Kidney epithelial cell (primary cell): ENCODE data around the gene DENND10. TPM values are rescaled to one million over a fixed set of nuclear protein-coding genes. Genes with fewer than 3 reads are reported as not detected.

Experiments
- DNase-seq: peaks from one replicate; pipeline ENCODE4 v3.0.0-alpha.2; 2010; ENCODE audit warnings: low read depth
- H3K27me3 ChIP-seq: 2 replicates; pipeline ENCODE4 v1.6.0; 2011; ENCODE audit warnings: low read length; ENCODE audit not compliant: control insufficient read depth, insufficient read depth
- H3K36me3 ChIP-seq: 2 replicates; pipeline ENCODE4 v1.5.1; 2011; ENCODE audit warnings: low read length; ENCODE audit not compliant: control insufficient read depth, insufficient read depth
- H3K4me3 ChIP-seq: 2 replicates; pipeline ENCODE4 v1.5.1; 2011; ENCODE audit warnings: low read depth, mild to moderate bottlenecking, control low read depth, low read length
- total RNA-seq: library from RNA; depleted of rRNA; stranded (reverse); fragments of >200 nt; gene quantifications from 2 replicates; pipeline ENCODE4 v1.2.3, GENCODE V29; 2015
- TF ChIP-seq, protein P1 (sequence below): IDR thresholded peaks from 2 replicates; pipeline ENCODE4 v1.5.1; 2011; ENCODE audit warnings: mild to moderate bottlenecking, moderate library complexity, low read length, control low read depth, inconsistent platforms; ENCODE audit not compliant: insufficient read depth, poor library complexity, severe bottlenecking

Gene DENND10, protein sequence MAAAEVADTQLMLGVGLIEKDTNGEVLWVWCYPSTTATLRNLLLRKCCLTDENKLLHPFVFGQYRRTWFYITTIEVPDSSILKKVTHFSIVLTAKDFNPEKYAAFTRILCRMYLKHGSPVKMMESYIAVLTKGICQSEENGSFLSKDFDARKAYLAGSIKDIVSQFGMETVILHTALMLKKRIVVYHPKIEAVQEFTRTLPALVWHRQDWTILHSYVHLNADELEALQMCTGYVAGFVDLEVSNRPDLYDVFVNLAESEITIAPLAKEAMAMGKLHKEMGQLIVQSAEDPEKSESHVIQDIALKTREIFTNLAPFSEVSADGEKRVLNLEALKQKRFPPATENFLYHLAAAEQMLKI
- 58.1 and 78.7 TPM in 2 replicates for total RNA-seq

DNA sequence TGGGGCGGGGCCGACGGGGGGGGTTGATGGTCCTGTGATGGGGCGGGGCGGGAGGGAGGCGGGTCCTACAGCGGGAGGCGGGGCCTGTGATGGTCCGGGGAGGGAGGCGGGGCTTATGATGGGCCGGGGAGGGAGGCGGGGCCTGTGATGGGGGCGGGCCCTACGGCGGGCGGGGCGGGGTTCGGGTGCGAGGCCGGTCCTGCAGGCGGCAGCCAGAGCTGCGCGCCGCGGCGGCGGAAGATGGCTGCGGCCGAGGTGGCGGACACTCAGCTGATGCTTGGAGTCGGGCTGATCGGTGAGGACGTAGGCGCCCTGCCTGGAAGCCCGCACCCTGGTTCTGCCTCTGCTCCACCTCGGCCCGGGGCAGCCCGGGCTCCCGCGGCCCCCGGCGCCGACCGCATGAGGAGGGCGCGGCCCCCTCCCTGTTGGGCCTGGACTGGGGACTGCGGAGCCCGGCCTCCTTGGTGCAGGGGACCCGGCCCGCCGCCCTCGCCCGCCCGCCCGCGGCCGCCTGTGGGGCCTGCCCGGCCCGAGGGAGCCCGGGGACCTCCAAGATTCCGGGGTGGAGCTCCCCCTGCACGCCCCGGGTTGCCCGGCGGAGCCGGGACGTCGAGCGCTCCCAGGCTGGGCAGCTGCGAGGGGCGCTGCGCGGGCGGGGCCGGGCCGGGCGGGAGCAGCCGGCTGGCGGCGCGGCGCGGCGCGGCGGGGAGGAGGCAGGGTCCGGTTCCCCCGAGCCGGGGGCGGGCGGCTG is at the start of gene DENND10:
Gene DENND10 (plus strand): TSS at position 211 of the 751 bp plus-strand sequence. CDS start 30 bp downstream, at position 241.
- peak within 1 kb of the TSS; percentile 65 for H3K4me3 ChIP-seq
- H3K36me3 ChIP-seq: no peaks in the 10 kb centered on the region
- no peak for DNase-seq
- H3K27me3 ChIP-seq: no peaks in the 10 kb centered on the region
- TF ChIP-seq, protein P1, sequence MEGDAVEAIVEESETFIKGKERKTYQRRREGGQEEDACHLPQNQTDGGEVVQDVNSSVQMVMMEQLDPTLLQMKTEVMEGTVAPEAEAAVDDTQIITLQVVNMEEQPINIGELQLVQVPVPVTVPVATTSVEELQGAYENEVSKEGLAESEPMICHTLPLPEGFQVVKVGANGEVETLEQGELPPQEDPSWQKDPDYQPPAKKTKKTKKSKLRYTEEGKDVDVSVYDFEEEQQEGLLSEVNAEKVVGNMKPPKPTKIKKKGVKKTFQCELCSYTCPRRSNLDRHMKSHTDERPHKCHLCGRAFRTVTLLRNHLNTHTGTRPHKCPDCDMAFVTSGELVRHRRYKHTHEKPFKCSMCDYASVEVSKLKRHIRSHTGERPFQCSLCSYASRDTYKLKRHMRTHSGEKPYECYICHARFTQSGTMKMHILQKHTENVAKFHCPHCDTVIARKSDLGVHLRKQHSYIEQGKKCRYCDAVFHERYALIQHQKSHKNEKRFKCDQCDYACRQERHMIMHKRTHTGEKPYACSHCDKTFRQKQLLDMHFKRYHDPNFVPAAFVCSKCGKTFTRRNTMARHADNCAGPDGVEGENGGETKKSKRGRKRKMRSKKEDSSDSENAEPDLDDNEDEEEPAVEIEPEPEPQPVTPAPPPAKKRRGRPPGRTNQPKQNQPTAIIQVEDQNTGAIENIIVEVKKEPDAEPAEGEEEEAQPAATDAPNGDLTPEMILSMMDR: no peak

DNA sequence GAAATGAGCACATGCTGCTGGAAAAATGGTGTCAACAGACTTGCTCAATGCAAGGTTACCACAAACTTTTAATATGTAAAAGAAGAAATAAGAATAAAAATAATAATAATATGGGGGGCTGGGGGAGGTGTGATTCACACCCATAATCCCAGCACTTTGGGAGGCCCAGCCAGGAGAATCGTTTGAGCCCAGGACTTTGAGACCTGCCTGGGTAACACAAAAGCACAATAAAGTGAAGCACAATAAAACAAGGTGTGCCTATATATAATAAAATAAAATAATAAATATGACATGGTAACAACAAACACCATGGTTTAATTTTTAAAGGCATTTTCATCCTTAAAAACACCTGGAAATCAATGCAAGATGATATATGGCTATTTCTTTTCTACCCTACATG is 48.4 kb upstream of the DENND10 start:
- TF ChIP-seq, protein P1: no peak
- Histone ChIP-seq H3K4me3 (no peak overlapping the region), H3K36me3 (peaks cover 1% of the 10 kb centered on the region), H3K27me3 (no peaks in the 10 kb centered on the region)
- no peak for DNase-seq

DNA sequence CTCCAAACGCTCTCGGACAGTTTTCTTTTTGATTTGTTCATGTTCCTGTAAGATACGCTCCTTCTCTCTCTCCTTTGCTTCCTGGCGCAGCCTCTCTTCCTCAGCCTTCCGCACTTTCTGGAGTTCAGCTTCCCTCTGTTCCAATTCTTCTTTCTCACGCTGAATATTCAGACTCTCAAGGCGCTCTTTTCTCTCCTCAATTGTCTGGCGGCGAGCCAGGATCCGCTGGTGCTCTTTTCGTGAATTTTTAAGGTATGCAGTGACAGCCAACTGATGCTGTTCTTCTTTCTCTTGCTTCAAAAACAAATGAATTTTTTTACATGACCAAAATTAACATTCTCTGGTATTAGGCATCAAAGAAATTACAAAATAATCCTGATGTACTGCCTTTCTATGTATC is 45.9 kb upstream of the DENND10 start:
- TF ChIP-seq, protein P1: no peak
- H3K27me3 ChIP-seq: no peaks in the 10 kb centered on the region
- no peak for DNase-seq
- H3K36me3 ChIP-seq: peaks cover 1% of the 10 kb centered on the region
- no peak overlapping the region for H3K4me3 ChIP-seq

DNA sequence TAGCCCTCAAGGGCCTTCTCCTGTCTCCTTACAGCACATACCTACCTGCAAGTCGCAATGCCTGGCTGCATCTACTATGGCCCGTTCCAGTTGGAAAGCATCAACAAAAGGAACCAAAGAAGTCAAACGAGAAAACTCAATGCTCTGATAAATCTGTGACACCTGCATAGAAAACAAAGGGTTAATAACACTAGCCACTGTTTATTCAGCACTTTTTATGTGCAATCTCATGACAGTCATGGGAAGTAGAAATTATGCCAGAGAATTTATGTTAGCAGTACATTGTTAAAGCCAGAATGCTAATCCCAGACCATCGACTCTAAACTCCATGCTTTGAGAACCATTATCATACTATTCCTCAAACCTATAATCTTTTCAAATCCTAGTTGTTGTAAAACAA is 44.4 kb upstream of the DENND10 start:
- H3K36me3 ChIP-seq: no peaks in the 10 kb centered on the region
- no peak for DNase-seq
- no peak overlapping the region for H3K4me3 ChIP-seq
- no peaks in the 10 kb centered on the region for H3K27me3 ChIP-seq
- TF ChIP-seq, protein P1: no peak

DNA sequence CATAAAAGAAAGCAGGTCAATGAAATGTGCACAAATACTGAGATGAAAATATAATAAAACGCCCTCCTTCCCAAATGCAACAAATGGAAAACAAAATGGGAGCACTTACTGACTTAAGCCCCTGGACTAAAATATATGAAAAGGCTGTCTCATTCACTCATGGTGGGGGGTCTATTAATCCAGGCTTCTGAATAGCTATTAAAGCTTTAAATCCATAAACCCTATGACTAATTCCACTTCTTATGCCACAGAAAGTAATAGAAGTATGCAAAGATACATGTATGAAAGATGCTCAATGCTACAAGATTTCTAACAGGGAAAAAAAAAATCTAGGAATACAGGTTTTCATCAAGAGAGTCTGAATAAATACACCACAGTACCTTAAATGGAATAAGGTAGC is 43.8 kb upstream of the DENND10 start:
- no peaks in the 10 kb centered on the region for H3K27me3 ChIP-seq
- TF ChIP-seq, protein P1: no peak
- no peaks in the 10 kb centered on the region for H3K36me3 ChIP-seq
- H3K4me3 ChIP-seq: no peak overlapping the region
- DNase-seq: no peak

DNA sequence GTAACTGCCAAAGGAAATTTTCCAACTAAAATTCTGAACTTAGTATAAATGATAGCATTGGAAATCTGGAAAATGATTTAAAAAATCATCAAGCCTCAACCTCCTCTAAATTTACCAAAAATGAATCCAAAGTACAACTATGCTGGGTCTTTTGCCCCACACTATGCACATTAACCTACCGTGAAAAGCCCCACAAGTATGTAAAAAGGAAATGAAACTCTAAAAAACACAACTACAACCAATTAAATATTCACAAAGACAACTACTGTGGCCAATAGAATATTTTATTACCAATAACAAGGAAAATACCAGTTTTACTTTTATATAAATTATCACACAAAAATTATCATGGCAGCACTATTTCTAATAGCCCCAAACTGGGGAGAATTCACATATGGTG is 42.6 kb upstream of the DENND10 start:
- no peaks in the 10 kb centered on the region for H3K36me3 ChIP-seq
- TF ChIP-seq, protein P1: no peak
- H3K4me3 ChIP-seq: no peak overlapping the region
- H3K27me3 ChIP-seq: no peaks in the 10 kb centered on the region
- no peak for DNase-seq
